AG10803 (cell line): ENCODE data around the gene SMYD3.

Source experiments
- DNase-seq: peaks from one replicate; pipeline ENCODE4 v3.0.0; 2010; ENCODE audit warnings: low read depth
- H3K4me3 ChIP-seq: 2 replicates; pipeline ENCODE4 v1.5.1; 2011; ENCODE audit warnings: mild to moderate bottlenecking, low read length, control low read depth
- TF ChIP-seq, protein P1 (sequence below): conservative IDR thresholded peaks from 2 replicates; pipeline ENCODE4 v1.5.1; 2011; ENCODE audit warnings: mild to moderate bottlenecking, low read length, control low read depth, inconsistent platforms

The SMYD3 gene

DNA sequence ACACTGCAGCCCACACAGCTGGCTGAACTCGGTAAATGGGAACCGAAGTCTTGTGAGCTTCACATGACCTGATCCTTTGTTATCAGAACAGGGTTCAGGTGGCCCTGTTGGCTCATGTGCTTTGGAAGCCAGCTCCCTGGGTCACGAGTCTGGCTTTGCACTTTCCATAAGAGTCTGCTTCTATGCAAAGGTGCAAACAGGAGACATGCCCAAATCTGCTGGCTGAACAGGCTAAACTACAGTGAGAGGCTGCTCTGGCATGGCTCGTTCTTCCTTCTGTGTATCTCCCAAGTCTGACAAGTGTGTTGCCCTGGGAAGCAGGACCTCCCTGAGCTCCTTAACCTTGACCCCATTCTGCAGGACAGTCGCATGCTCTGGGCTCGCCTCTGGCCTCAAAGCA is 802.7 kb downstream of the SMYD3 start:
- DNase-seq: no peak
- TF ChIP-seq, protein P1, sequence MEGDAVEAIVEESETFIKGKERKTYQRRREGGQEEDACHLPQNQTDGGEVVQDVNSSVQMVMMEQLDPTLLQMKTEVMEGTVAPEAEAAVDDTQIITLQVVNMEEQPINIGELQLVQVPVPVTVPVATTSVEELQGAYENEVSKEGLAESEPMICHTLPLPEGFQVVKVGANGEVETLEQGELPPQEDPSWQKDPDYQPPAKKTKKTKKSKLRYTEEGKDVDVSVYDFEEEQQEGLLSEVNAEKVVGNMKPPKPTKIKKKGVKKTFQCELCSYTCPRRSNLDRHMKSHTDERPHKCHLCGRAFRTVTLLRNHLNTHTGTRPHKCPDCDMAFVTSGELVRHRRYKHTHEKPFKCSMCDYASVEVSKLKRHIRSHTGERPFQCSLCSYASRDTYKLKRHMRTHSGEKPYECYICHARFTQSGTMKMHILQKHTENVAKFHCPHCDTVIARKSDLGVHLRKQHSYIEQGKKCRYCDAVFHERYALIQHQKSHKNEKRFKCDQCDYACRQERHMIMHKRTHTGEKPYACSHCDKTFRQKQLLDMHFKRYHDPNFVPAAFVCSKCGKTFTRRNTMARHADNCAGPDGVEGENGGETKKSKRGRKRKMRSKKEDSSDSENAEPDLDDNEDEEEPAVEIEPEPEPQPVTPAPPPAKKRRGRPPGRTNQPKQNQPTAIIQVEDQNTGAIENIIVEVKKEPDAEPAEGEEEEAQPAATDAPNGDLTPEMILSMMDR: no peak
- no peak overlapping the region for H3K4me3 ChIP-seq

DNA sequence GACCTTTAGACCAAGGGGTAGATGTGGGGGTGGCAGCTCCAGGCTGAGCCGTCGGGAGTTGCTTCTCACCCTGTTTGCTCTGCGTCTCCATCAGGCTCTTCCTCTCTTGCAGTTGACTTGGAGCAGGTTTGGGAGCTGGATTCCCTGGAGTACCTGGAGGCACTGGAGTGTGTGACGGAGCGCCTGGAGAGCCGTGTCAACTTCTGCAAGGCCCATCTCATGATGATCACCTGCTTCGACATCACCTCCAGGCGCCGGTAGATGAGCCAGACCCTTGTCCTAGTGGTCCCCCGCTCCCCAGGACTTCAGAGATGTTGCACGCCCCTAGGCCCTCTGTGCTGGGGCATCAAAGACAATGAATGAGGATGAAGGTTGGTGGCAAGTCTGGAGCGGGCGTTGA is 804.7 kb downstream of the SMYD3 start:
- no peak overlapping the region for H3K4me3 ChIP-seq
- TF ChIP-seq, protein P1: no peak
- no peak for DNase-seq

DNA sequence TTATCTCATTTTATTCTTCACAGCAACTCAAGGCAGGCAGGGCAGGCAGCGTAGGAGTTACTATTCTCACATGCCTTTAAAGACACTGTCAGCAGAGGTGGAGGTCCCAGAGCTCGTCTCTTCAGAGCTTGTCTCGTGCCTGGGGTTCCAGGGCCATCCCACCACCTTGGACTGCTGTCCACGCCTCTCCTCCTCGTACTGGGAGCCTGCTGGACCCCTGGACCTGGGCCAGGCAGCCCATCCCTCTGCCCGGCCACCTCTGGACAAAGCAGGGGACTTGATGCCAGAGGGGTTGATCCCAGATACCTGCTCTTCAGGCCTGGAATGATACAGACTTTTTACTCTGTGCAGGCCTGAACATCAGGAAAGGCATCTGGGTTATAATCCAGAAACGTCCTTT is 805.4 kb downstream of the SMYD3 start:
- TF ChIP-seq, protein P1: no peak
- H3K4me3 ChIP-seq: no peak overlapping the region
- no peak for DNase-seq

DNA sequence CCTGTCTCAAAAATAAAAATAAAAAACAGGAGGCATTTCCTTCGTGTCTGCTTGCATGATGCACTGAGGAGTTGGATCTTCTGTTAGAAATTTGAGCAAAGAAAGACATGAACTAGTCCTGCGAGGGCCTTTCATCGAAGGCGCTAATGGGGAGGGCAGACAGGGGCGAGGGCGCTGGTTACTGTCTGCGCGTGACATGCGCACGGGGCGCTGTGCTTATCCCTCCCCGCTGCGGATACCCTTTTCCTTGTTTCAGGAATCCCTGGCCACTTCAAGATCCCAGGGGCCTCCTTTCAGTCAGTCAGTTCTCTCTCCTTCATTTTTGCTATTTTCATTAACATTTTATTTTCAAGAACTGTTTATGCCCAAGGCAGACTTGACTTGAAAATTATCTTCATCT is 806.4 kb downstream of the SMYD3 start:
- TF ChIP-seq, protein P1: no peak
- DNase-seq: no peak
- no peak overlapping the region for H3K4me3 ChIP-seq
